Neural cell (in vitro differentiated cells): Measurements from ENCODE around the gene EXOC1L. TPM values are rescaled to one million over a fixed set of nuclear protein-coding genes. Genes with fewer than 3 reads are reported as not detected.

Experiments
- H2AFZ ChIP-seq: fragments of 200-600, 300-800 bp; sonication (generic), shearing (Covaris generic); 2 replicates; pipeline ENCODE4 v1.6.0; 2014; ENCODE audit warnings: low read depth, mild to moderate bottlenecking, antibody characterized with exemption, low read length, moderate library complexity
- H3F3A ChIP-seq: fragments of 200-600 bp; shearing (Covaris generic); 2 replicates; pipeline ENCODE4 v1.6.1; 2016; ENCODE audit warnings: mild to moderate bottlenecking, moderate library complexity, mixed read lengths, antibody characterized with exemption, low read length; ENCODE audit not compliant: insufficient read depth, poor library complexity, severe bottlenecking
- H3K27ac ChIP-seq: fragments of 200-600, 300-800 bp; sonication (generic), shearing (Covaris generic); 2 replicates; pipeline ENCODE4 v1.5.1; 2014; ENCODE audit warnings: mild to moderate bottlenecking, low read length, moderate library complexity
- H3K27me3 ChIP-seq: fragments of 300-800, 200-600 bp; sonication (generic), shearing (Covaris generic); 2 replicates; pipeline ENCODE4 v1.6.0; 2014; ENCODE audit warnings: mild to moderate bottlenecking, low read depth, low read length, moderate library complexity; ENCODE audit not compliant: insufficient read depth
- H3K36me3 ChIP-seq: fragments of 300-800, 200-600 bp; sonication (generic), shearing (Covaris generic); 2 replicates; pipeline ENCODE4 v1.5.1; 2014; ENCODE audit warnings: mild to moderate bottlenecking, antibody characterized with exemption, low read length, moderate library complexity; ENCODE audit not compliant: insufficient read depth
- H3K4me2 ChIP-seq: fragments of 300-800, 200-600 bp; sonication (generic), shearing (Covaris generic); 2 replicates; pipeline ENCODE4 v1.6.0; 2014; ENCODE audit warnings: mild to moderate bottlenecking, low read length
- H3K4me3 ChIP-seq: fragments of 300-800, 200-600 bp; sonication (generic), shearing (Covaris generic); 2 replicates; pipeline ENCODE4 v1.5.1; 2014; ENCODE audit warnings: mild to moderate bottlenecking, low read length, moderate library complexity
- H3K79me2 ChIP-seq: fragments of 200-600 bp; shearing (Covaris generic); replicated peaks from 2 replicates; pipeline ENCODE4 v1.6.0; 2014; ENCODE audit warnings: mild to moderate bottlenecking, low read length, moderate library complexity; ENCODE audit not compliant: insufficient read depth
- H3K9ac ChIP-seq: fragments of 300-800, 200-600 bp; sonication (generic), shearing (Covaris generic); 2 replicates; pipeline ENCODE4 v1.6.1; 2016; ENCODE audit warnings: mild to moderate bottlenecking, low read length, mixed read lengths
- H3K9me2 ChIP-seq: fragments of 200-600 bp; shearing (Covaris generic); 2 replicates; pipeline ENCODE4 v1.6.1; 2016; ENCODE audit warnings: mild to moderate bottlenecking, low read length, mixed read lengths; ENCODE audit not compliant: insufficient read depth
- H3K9me3 ChIP-seq: fragments of 200-600, 300-800 bp; sonication (generic), shearing (Covaris generic); 2 replicates; pipeline ENCODE4 v1.6.1; 2016; ENCODE audit warnings: mild to moderate bottlenecking, mixed run types, low read length, moderate library complexity, mixed read lengths
- H4K20me1 ChIP-seq: fragments of 200-600 bp; shearing (Covaris generic); 2 replicates; pipeline ENCODE4 v1.6.1; 2016; ENCODE audit warnings: mild to moderate bottlenecking, mixed run types; ENCODE audit not compliant: insufficient read depth
- EP300 ChIP-seq: fragments of 450-650 bp; conservative IDR thresholded peaks from 2 replicates; pipeline ENCODE4 v1.6.1; 2014; ENCODE audit warnings: antibody characterized with exemption, mild to moderate bottlenecking, moderate library complexity; ENCODE audit not compliant: poor library complexity, severe bottlenecking
- EZH2 ChIP-seq: fragments of 200-600, 300-800 bp; shearing (Covaris generic), sonication (generic); IDR thresholded peaks from 2 replicates; pipeline ENCODE4 v1.6.1; 2014; ENCODE audit warnings: antibody characterized with exemption, low read length, borderline replicate concordance, mild to moderate bottlenecking; ENCODE audit not compliant: insufficient read depth, poor library complexity, severe bottlenecking
- MXI1 ChIP-seq: fragments of 450-650 bp; conservative IDR thresholded peaks from 2 replicates; pipeline ENCODE4 v1.6.1; 2014; ENCODE audit warnings: antibody characterized with exemption, mild to moderate bottlenecking; ENCODE audit not compliant: poor library complexity, severe bottlenecking
- POLR2AphosphoS5 ChIP-seq: IDR thresholded peaks from 2 replicates; pipeline ENCODE4 v1.6.1; 2012
- RAD21 ChIP-seq: fragments of 450-650 bp; conservative IDR thresholded peaks from 2 replicates; pipeline ENCODE4 v1.6.1; 2014; ENCODE audit warnings: antibody characterized with exemption, mild to moderate bottlenecking, moderate library complexity
- SMC3 ChIP-seq: fragments of 450-650 bp; conservative IDR thresholded peaks from 2 replicates; pipeline ENCODE4 v1.6.1; 2014; ENCODE audit warnings: antibody characterized with exemption, mild to moderate bottlenecking, moderate library complexity; ENCODE audit not compliant: poor library complexity
- TAF1 ChIP-seq: IDR thresholded peaks from 2 replicates; pipeline ENCODE4 v1.6.1; 2012; ENCODE audit warnings: low read depth
- polyA plus RNA-seq: library from polyadenylated mRNA; depleted of rRNA; stranded (reverse); fragments of >200 nt; gene quantifications from 2 replicates; pipeline ENCODE4 v1.2.3, GENCODE V29; 2014
- TF ChIP-seq, protein P1 (sequence below): fragments of 450-650 bp; IDR thresholded peaks from 2 replicates; pipeline ENCODE4 v1.5.1; 2014; ENCODE audit warnings: antibody characterized with exemption, mild to moderate bottlenecking, moderate library complexity; ENCODE audit not compliant: poor library complexity, severe bottlenecking
- TF ChIP-seq, protein P2 (sequence below): IDR thresholded peaks from 2 replicates; pipeline ENCODE4 v1.6.1; 2012; ENCODE audit warnings: borderline replicate concordance

The EXOC1L gene
- polyA plus RNA-seq, 1 donor from 2014 or later: not detected

DNA sequence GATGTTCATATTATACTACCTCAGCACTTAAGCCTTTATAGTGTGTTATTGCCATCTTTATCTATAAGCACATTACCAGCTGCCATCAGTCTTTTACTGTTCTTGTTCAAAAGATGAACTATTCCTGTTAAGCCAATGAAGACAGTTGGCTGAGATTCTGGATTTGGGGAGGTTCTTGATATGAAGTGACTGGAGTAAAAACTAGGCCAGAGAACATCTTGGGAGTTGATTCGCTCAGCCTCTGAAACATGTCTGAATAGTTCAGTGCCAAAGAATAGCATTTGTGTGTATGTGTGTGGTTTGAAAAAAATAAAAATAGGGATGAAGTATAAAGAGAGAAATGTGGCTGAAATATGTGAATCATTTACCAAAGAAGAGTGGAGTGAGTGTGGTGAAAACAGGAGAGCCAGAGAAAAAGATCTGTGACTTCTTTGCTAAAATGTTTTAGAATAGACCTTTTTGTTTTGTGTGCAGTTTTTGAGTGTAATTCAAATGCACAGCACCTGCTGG lies 49.0 kb downstream of the EXOC1L start:
- TF ChIP-seq SMC3 (no peak), RAD21 (no peak), MXI1 (no peak), EZH2 (no peak), POLR2AphosphoS5 (no peak), EP300 (no peak), TAF1 (no peak)
- TF ChIP-seq, protein P1, sequence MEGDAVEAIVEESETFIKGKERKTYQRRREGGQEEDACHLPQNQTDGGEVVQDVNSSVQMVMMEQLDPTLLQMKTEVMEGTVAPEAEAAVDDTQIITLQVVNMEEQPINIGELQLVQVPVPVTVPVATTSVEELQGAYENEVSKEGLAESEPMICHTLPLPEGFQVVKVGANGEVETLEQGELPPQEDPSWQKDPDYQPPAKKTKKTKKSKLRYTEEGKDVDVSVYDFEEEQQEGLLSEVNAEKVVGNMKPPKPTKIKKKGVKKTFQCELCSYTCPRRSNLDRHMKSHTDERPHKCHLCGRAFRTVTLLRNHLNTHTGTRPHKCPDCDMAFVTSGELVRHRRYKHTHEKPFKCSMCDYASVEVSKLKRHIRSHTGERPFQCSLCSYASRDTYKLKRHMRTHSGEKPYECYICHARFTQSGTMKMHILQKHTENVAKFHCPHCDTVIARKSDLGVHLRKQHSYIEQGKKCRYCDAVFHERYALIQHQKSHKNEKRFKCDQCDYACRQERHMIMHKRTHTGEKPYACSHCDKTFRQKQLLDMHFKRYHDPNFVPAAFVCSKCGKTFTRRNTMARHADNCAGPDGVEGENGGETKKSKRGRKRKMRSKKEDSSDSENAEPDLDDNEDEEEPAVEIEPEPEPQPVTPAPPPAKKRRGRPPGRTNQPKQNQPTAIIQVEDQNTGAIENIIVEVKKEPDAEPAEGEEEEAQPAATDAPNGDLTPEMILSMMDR: no peak
- TF ChIP-seq, protein P2, sequence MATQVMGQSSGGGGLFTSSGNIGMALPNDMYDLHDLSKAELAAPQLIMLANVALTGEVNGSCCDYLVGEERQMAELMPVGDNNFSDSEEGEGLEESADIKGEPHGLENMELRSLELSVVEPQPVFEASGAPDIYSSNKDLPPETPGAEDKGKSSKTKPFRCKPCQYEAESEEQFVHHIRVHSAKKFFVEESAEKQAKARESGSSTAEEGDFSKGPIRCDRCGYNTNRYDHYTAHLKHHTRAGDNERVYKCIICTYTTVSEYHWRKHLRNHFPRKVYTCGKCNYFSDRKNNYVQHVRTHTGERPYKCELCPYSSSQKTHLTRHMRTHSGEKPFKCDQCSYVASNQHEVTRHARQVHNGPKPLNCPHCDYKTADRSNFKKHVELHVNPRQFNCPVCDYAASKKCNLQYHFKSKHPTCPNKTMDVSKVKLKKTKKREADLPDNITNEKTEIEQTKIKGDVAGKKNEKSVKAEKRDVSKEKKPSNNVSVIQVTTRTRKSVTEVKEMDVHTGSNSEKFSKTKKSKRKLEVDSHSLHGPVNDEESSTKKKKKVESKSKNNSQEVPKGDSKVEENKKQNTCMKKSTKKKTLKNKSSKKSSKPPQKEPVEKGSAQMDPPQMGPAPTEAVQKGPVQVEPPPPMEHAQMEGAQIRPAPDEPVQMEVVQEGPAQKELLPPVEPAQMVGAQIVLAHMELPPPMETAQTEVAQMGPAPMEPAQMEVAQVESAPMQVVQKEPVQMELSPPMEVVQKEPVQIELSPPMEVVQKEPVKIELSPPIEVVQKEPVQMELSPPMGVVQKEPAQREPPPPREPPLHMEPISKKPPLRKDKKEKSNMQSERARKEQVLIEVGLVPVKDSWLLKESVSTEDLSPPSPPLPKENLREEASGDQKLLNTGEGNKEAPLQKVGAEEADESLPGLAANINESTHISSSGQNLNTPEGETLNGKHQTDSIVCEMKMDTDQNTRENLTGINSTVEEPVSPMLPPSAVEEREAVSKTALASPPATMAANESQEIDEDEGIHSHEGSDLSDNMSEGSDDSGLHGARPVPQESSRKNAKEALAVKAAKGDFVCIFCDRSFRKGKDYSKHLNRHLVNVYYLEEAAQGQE: no peak
- Histone ChIP-seq H3K4me2 (no peak overlapping the region), H3K36me3 (peaks cover 16% of the 10 kb centered on the region), H3K9ac (no peak overlapping the region), H3K27ac (no peak overlapping the region), H2AFZ (no peak overlapping the region), H3K27me3 (no peaks in the 10 kb centered on the region), H4K20me1 (no peaks in the 10 kb centered on the region), H3K9me2 (no peaks in the 10 kb centered on the region), H3K4me3 (no peak overlapping the region), H3F3A (no peaks in the 10 kb centered on the region), H3K9me3 (no peaks in the 10 kb centered on the region), H3K79me2 (no peaks in the 10 kb centered on the region)

DNA sequence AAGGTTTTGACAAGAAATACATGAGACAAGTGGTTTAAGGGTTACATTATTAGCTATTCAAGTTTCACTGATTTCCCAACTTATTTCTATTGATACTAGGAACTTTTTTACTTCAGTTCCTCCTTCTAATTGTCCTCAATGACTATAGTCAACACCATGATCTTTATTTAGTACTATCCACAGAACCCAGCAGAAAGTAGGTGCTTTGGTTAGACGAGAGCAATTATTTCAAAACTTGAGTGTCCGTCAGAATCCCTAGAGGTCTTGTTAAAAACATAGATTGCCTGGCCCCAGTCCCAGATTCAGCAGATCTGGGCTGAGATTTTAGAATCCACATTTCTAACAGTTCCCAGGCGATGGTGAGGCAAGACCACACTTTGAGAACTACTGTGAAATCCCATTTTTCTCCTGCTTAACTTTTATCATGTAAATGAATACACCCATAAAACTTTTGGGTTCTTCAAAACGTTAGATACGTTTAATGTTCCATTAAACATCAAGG lies 51.8 kb downstream of the EXOC1L start:
- no peaks in the 10 kb centered on the region for H3K27me3 ChIP-seq

More for the DNA sequence above, 51.8 kb downstream of the EXOC1L start:
- Histone ChIP-seq H3K79me2 (no peaks in the 10 kb centered on the region), H3K9me2 (no peaks in the 10 kb centered on the region), H3K9me3 (no peaks in the 10 kb centered on the region), H3K9ac (no peak overlapping the region), H3K27ac (no peak overlapping the region), H3K4me3 (no peak overlapping the region), H3K36me3 (peaks cover 16% of the 10 kb centered on the region), H2AFZ (no peak overlapping the region), H3K4me2 (no peak overlapping the region), H3F3A (no peaks in the 10 kb centered on the region), H4K20me1 (no peaks in the 10 kb centered on the region)
- TF ChIP-seq EP300 (no peak), EZH2 (no peak), MXI1 (no peak), SMC3 (no peak), POLR2AphosphoS5 (no peak)
